GM12874 (cell line): ENCODE results near the gene SLC25A48.

Experiments
- CTCF ChIP-seq: IDR thresholded peaks from 2 replicates; pipeline ENCODE4 v1.5.1; 2011; ENCODE audit warnings: low read depth, mild to moderate bottlenecking, control low read depth, low read length, moderate library complexity; ENCODE audit not compliant: insufficient read depth

Gene SLC25A48

GRCh38 chr5:135840959-135841358 lies 6.5 kb downstream of the SLC25A48 start:
- TF ChIP-seq CTCF: no peak

GRCh38 chr5:135842737-135843136 lies 8.3 kb downstream of the SLC25A48 start:
- no peak for TF ChIP-seq CTCF

- TF ChIP-seq CTCF: no peak
Measured at GRCh38 chr5:135843571-135844337, 9.3 kb downstream of the SLC25A48 start.

GRCh38 chr5:135846311-135846710 lies 11.8 kb downstream of the SLC25A48 start:
- TF ChIP-seq CTCF: no peak

GRCh38 chr5:135847976-135848375 lies 13.5 kb downstream of the SLC25A48 start:
- no peak for TF ChIP-seq CTCF

- no peak for TF ChIP-seq CTCF
Measured at GRCh38 chr5:135850231-135850630, 15.8 kb downstream of the SLC25A48 start.

- no peak for TF ChIP-seq CTCF
Measured at GRCh38 chr5:135850671-135851070, 16.2 kb downstream of the SLC25A48 start.
